WTC11 (cell line): ENCODE results near the gene TTC39C. TPM values are rescaled to one million over a fixed set of nuclear protein-coding genes. Genes with fewer than 3 reads are reported as not detected.

Experiments used
- ATAC-seq: fragments of 200-7000 bp; cut with Tn5 transposase; 2 replicates; pipeline ENCODE4 v1.10.0; 2021; ENCODE audit warnings: mild to moderate bottlenecking, moderate library complexity
- CTCF ChIA-PET: fragments of 300-600 bp; sonication (Branson Sonifier 250); formaldehyde crosslinking; loops from one replicate; lab custom pipeline; 2021; ENCODE audit warnings: antibody characterized with exemption; lab: Charles Lee
- POLR2A ChIA-PET: fragments of 350-600 bp; sonication (Branson Sonifier 250); formaldehyde crosslinking; loops from one replicate; lab custom pipeline; 2021; ENCODE audit warnings: antibody characterized with exemption; lab: Charles Lee
- DNase-seq: peaks from one replicate; pipeline ENCODE4 v3.0.0; 2021; ENCODE audit warnings: low spot score
- H3K27ac Mint-ChIP-seq: 2 replicates; pipeline ENCODE4 v1.8.0; 2021; ENCODE audit warnings: mixed read lengths
- H3K27me3 Mint-ChIP-seq: 2 replicates; pipeline ENCODE4 v1.8.0; 2021; ENCODE audit warnings: low read depth, mild to moderate bottlenecking, moderate library complexity, mixed read lengths
- H3K36me3 Mint-ChIP-seq: 2 replicates; pipeline ENCODE4 v1.8.0; 2021; ENCODE audit warnings: mixed read lengths
- H3K4me1 Mint-ChIP-seq: 2 replicates; pipeline ENCODE4 v1.8.0; 2022; ENCODE audit warnings: mixed read lengths
- H3K4me3 Mint-ChIP-seq: 2 replicates; pipeline ENCODE4 v1.8.0; 2021; ENCODE audit warnings: mild to moderate bottlenecking, moderate library complexity, mixed read lengths
- H3K9me3 Mint-ChIP-seq: 2 replicates; pipeline ENCODE4 v1.8.0; 2021; ENCODE audit warnings: mixed read lengths
- CBFB ChIP-seq: sonication (generic); formaldehyde crosslinking; IDR thresholded peaks from 2 replicates; pipeline ENCODE4 v1.8.1; 2022; ENCODE audit warnings: mild to moderate bottlenecking, low read depth, missing genetic modification reagents
- ETV6 ChIP-seq: sonication (generic); formaldehyde crosslinking; IDR thresholded peaks from 2 replicates; pipeline ENCODE4 v1.8.1; 2022; ENCODE audit warnings: mild to moderate bottlenecking, missing genetic modification reagents
- GTF2I ChIP-seq: fragments of 250-450 bp; sonication (Bioruptor Pico); conservative IDR thresholded peaks from 2 replicates; pipeline ENCODE4 v1.4.0; 2021; ENCODE audit warnings: mild to moderate bottlenecking
- IRF2 ChIP-seq: sonication (generic); formaldehyde crosslinking; IDR thresholded peaks from 2 replicates; pipeline ENCODE4 v1.8.0; 2022; ENCODE audit warnings: low read depth, missing genetic modification reagents, borderline replicate concordance
- NR1H2 ChIP-seq: sonication (generic); formaldehyde crosslinking; IDR thresholded peaks from 2 replicates; pipeline ENCODE4 v1.9.0; 2021; ENCODE audit warnings: mild to moderate bottlenecking, moderate library complexity, missing genetic modification reagents
- RELA ChIP-seq: sonication (generic); formaldehyde crosslinking; IDR thresholded peaks from 2 replicates; pipeline ENCODE4 v1.8.1; 2022; ENCODE audit warnings: missing genetic modification reagents, mild to moderate bottlenecking, borderline replicate concordance
- ZBTB21 ChIP-seq: sonication (generic); formaldehyde crosslinking; IDR thresholded peaks from 2 replicates; pipeline ENCODE4 v1.8.1; 2023; ENCODE audit warnings: mild to moderate bottlenecking, missing genetic modification reagents, borderline replicate concordance
- ZNF416 ChIP-seq: fragments of 250-450 bp; sonication (Bioruptor Pico); IDR thresholded peaks from 2 replicates; pipeline ENCODE4 v1.9.0; 2021; ENCODE audit warnings: mild to moderate bottlenecking, inconsistent platforms
- total RNA-seq: library from RNA; stranded (reverse); gene quantifications from 3 replicates; pipeline ENCODE4 v1.2.3, GENCODE V29; 2021
- TF ChIP-seq, protein P1 (sequence below): sonication (generic); formaldehyde crosslinking; IDR thresholded peaks from 2 replicates; pipeline ENCODE4 v1.8.0; 2022; ENCODE audit warnings: mild to moderate bottlenecking, missing genetic modification reagents
- TF ChIP-seq, protein P2 (sequence below): fragments of 250-450 bp; sonication (Bioruptor Pico); IDR thresholded peaks from 2 replicates; pipeline ENCODE4 v1.9.0; 2021; ENCODE audit warnings: mild to moderate bottlenecking, borderline replicate concordance
- TF ChIP-seq, protein P3 (sequence below): sonication (generic); formaldehyde crosslinking; IDR thresholded peaks from 2 replicates; pipeline ENCODE4 v1.8.1; 2022; ENCODE audit warnings: mild to moderate bottlenecking, moderate library complexity, missing genetic modification reagents
- TF ChIP-seq, protein P4 (sequence below): sonication (generic); formaldehyde crosslinking; IDR thresholded peaks from 2 replicates; pipeline ENCODE4 v1.8.0; 2023; ENCODE audit warnings: missing genetic modification reagents, mild to moderate bottlenecking, borderline replicate concordance
- TF ChIP-seq, protein P5 (sequence below): sonication (generic); formaldehyde crosslinking; IDR thresholded peaks from 2 replicates; pipeline ENCODE4 v1.8.1; 2023; ENCODE audit warnings: mild to moderate bottlenecking, missing genetic modification reagents, moderate library complexity
- TF ChIP-seq, protein P6 (sequence below): fragments of 250-450 bp; sonication (Bioruptor Pico); IDR thresholded peaks from 2 replicates; pipeline ENCODE4 v1.9.0; 2021; ENCODE audit warnings: mild to moderate bottlenecking
- TF ChIP-seq, protein P7 (sequence below): sonication (generic); formaldehyde crosslinking; conservative IDR thresholded peaks from 2 replicates; pipeline ENCODE4 v1.8.1; 2023; ENCODE audit warnings: mild to moderate bottlenecking, low read depth, missing genetic modification reagents, moderate library complexity
- TF ChIP-seq, protein P8 (sequence below): fragments of 250-450 bp; sonication (Bioruptor Pico); IDR thresholded peaks from 2 replicates; pipeline ENCODE4 v1.9.0; 2021; ENCODE audit warnings: mild to moderate bottlenecking

The TTC39C gene
- total RNA-seq, 1 experiment from 2014 or later, result 57.3 TPM

DNA sequence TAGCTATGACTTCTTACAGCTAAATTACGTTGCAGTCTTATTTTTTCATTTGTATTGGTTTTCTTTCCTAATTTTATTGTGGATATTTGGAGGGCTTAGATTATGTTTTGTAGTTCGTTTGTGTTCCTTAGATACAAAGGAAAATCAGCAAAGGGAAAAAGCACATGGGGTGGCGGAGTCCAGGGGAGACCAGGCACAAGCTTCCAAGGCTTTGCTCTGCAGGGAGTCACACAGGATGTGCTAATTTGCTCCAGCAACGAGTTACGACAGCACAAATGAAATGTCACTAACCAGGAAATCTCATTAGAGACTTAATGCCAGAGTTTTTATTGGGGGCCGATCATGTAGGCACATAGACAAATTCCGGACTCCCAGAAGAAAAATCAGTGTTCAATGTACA, 63.8 kb downstream of the TTC39C start (continued):
- TF ChIP-seq, protein P1, sequence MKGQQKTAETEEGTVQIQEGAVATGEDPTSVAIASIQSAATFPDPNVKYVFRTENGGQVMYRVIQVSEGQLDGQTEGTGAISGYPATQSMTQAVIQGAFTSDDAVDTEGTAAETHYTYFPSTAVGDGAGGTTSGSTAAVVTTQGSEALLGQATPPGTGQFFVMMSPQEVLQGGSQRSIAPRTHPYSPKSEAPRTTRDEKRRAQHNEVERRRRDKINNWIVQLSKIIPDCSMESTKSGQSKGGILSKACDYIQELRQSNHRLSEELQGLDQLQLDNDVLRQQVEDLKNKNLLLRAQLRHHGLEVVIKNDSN, result no peak
- TF ChIP-seq, protein P2, sequence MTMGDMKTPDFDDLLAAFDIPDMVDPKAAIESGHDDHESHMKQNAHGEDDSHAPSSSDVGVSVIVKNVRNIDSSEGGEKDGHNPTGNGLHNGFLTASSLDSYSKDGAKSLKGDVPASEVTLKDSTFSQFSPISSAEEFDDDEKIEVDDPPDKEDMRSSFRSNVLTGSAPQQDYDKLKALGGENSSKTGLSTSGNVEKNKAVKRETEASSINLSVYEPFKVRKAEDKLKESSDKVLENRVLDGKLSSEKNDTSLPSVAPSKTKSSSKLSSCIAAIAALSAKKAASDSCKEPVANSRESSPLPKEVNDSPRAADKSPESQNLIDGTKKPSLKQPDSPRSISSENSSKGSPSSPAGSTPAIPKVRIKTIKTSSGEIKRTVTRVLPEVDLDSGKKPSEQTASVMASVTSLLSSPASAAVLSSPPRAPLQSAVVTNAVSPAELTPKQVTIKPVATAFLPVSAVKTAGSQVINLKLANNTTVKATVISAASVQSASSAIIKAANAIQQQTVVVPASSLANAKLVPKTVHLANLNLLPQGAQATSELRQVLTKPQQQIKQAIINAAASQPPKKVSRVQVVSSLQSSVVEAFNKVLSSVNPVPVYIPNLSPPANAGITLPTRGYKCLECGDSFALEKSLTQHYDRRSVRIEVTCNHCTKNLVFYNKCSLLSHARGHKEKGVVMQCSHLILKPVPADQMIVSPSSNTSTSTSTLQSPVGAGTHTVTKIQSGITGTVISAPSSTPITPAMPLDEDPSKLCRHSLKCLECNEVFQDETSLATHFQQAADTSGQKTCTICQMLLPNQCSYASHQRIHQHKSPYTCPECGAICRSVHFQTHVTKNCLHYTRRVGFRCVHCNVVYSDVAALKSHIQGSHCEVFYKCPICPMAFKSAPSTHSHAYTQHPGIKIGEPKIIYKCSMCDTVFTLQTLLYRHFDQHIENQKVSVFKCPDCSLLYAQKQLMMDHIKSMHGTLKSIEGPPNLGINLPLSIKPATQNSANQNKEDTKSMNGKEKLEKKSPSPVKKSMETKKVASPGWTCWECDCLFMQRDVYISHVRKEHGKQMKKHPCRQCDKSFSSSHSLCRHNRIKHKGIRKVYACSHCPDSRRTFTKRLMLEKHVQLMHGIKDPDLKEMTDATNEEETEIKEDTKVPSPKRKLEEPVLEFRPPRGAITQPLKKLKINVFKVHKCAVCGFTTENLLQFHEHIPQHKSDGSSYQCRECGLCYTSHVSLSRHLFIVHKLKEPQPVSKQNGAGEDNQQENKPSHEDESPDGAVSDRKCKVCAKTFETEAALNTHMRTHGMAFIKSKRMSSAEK, result no peak
- TF ChIP-seq, protein P3, sequence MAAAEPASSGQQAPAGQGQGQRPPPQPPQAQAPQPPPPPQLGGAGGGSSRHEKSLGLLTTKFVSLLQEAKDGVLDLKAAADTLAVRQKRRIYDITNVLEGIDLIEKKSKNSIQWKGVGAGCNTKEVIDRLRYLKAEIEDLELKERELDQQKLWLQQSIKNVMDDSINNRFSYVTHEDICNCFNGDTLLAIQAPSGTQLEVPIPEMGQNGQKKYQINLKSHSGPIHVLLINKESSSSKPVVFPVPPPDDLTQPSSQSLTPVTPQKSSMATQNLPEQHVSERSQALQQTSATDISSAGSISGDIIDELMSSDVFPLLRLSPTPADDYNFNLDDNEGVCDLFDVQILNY (CRISPR knock-in tag), result no peak
- TF ChIP-seq, protein P4, sequence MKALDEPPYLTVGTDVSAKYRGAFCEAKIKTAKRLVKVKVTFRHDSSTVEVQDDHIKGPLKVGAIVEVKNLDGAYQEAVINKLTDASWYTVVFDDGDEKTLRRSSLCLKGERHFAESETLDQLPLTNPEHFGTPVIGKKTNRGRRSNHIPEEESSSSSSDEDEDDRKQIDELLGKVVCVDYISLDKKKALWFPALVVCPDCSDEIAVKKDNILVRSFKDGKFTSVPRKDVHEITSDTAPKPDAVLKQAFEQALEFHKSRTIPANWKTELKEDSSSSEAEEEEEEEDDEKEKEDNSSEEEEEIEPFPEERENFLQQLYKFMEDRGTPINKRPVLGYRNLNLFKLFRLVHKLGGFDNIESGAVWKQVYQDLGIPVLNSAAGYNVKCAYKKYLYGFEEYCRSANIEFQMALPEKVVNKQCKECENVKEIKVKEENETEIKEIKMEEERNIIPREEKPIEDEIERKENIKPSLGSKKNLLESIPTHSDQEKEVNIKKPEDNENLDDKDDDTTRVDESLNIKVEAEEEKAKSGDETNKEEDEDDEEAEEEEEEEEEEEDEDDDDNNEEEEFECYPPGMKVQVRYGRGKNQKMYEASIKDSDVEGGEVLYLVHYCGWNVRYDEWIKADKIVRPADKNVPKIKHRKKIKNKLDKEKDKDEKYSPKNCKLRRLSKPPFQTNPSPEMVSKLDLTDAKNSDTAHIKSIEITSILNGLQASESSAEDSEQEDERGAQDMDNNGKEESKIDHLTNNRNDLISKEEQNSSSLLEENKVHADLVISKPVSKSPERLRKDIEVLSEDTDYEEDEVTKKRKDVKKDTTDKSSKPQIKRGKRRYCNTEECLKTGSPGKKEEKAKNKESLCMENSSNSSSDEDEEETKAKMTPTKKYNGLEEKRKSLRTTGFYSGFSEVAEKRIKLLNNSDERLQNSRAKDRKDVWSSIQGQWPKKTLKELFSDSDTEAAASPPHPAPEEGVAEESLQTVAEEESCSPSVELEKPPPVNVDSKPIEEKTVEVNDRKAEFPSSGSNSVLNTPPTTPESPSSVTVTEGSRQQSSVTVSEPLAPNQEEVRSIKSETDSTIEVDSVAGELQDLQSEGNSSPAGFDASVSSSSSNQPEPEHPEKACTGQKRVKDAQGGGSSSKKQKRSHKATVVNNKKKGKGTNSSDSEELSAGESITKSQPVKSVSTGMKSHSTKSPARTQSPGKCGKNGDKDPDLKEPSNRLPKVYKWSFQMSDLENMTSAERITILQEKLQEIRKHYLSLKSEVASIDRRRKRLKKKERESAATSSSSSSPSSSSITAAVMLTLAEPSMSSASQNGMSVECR (CRISPR knock-in tag), result no peak
- TF ChIP-seq GTF2I (CRISPR knock-in tag) (no peak), NR1H2 (CRISPR knock-in tag) (no peak), ZBTB21 (CRISPR knock-in tag) (no peak), ZNF416 (CRISPR knock-in tag) (no peak)
- TF ChIP-seq, protein P5, sequence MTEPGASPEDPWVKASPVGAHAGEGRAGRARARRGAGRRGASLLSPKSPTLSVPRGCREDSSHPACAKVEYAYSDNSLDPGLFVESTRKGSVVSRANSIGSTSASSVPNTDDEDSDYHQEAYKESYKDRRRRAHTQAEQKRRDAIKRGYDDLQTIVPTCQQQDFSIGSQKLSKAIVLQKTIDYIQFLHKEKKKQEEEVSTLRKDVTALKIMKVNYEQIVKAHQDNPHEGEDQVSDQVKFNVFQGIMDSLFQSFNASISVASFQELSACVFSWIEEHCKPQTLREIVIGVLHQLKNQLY, result no peak

DNA sequence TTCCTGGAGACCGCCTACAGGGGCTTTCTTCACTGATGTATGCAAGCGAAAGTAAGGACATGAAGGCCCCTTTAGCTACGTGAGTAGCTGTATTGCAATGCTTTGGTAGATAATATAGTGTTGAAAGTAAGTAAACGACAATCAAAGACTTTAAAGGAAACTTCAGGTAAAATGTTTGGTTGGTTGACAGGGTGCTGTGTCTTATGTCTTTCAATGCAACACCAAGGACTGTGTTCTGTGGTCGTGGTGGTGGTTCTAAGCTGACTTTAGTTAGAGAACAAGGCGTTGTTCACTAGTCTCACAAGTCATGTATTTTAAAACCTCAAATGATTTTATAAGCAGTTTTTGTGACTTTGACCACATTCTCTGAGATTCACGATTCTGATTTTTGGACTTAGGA, 66.3 kb downstream of the TTC39C start:
- H3K4me3 Mint-ChIP-seq, result no peak overlapping the region
- H3K27me3 Mint-ChIP-seq, result no peaks in the 10 kb centered on the region
- peaks cover 18% of the 10 kb centered on the region for H3K36me3 Mint-ChIP-seq
- ChIA-PET POLR2A (no interaction called here), CTCF (no interaction called here)
- ATAC-seq (no peak), DNase-seq (no peak)
- H3K9me3 Mint-ChIP-seq, result no peaks in the 10 kb centered on the region
- H3K27ac Mint-ChIP-seq, result no peak overlapping the region
- H3K4me1 Mint-ChIP-seq, result peaks cover 16% of the 10 kb centered on the region
- TF ChIP-seq RELA (CRISPR knock-in tag) (no peak), IRF2 (CRISPR knock-in tag) (no peak), ETV6 (no peak), CBFB (CRISPR knock-in tag) (no peak)
- TF ChIP-seq, protein P6, sequence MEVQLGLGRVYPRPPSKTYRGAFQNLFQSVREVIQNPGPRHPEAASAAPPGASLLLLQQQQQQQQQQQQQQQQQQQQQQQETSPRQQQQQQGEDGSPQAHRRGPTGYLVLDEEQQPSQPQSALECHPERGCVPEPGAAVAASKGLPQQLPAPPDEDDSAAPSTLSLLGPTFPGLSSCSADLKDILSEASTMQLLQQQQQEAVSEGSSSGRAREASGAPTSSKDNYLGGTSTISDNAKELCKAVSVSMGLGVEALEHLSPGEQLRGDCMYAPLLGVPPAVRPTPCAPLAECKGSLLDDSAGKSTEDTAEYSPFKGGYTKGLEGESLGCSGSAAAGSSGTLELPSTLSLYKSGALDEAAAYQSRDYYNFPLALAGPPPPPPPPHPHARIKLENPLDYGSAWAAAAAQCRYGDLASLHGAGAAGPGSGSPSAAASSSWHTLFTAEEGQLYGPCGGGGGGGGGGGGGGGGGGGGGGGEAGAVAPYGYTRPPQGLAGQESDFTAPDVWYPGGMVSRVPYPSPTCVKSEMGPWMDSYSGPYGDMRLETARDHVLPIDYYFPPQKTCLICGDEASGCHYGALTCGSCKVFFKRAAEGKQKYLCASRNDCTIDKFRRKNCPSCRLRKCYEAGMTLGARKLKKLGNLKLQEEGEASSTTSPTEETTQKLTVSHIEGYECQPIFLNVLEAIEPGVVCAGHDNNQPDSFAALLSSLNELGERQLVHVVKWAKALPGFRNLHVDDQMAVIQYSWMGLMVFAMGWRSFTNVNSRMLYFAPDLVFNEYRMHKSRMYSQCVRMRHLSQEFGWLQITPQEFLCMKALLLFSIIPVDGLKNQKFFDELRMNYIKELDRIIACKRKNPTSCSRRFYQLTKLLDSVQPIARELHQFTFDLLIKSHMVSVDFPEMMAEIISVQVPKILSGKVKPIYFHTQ (CRISPR knock-in tag), result no peak
- TF ChIP-seq, protein P7, sequence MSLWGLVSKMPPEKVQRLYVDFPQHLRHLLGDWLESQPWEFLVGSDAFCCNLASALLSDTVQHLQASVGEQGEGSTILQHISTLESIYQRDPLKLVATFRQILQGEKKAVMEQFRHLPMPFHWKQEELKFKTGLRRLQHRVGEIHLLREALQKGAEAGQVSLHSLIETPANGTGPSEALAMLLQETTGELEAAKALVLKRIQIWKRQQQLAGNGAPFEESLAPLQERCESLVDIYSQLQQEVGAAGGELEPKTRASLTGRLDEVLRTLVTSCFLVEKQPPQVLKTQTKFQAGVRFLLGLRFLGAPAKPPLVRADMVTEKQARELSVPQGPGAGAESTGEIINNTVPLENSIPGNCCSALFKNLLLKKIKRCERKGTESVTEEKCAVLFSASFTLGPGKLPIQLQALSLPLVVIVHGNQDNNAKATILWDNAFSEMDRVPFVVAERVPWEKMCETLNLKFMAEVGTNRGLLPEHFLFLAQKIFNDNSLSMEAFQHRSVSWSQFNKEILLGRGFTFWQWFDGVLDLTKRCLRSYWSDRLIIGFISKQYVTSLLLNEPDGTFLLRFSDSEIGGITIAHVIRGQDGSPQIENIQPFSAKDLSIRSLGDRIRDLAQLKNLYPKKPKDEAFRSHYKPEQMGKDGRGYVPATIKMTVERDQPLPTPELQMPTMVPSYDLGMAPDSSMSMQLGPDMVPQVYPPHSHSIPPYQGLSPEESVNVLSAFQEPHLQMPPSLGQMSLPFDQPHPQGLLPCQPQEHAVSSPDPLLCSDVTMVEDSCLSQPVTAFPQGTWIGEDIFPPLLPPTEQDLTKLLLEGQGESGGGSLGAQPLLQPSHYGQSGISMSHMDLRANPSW (CRISPR knock-in tag), result no peak
- TF ChIP-seq, protein P1, result no peak
- TF ChIP-seq, protein P8, sequence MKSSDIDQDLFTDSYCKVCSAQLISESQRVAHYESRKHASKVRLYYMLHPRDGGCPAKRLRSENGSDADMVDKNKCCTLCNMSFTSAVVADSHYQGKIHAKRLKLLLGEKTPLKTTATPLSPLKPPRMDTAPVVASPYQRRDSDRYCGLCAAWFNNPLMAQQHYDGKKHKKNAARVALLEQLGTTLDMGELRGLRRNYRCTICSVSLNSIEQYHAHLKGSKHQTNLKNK (CRISPR knock-in tag), result no peak
